ENCODE measurements around the gene FIGNL2.

DNA sequence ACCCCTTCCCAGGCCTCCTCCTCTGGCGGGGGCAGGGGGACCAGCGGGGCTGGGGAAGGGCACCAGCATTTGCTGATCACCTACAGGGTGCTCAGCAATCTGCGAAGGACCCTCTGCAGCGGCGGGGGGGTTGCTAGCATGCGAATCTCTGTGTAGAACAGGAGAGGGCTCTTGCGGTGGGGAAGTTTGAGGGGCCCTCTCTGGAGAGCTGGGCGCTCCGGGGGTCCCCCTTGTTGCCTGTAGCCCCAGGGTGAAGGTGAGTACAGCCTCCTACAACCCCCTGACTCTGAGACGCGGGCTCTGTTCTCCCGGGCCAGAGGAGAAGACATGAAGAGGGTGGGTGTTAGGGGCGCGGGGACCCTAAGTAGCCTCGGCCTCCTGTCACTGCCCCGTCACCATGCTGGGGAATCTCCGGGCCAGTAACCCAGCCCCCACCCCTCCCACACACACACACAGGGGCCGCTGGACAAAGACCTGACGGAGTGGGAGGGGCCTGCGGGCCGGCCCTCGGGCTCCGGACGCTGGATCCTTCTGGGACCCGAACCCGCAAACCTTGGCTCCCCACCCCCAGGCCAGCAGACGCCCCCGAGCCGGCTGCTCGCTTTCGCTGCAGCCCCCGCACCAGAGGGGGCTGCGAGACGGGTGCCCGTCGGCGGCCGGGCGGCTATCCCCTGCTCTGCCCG lies 734 bp downstream of the FIGNL2 start:
- TF ChIP-seq SMC3 (IDR thresholded peaks at IDR 0.05; ENCODE audit: low read depth, low read length) (no peak), POLR2A (IDR thresholded peaks at IDR 0.05; ENCODE audit: low read depth, low read length) (no peak), FOS (IDR thresholded peaks at IDR 0.05; ENCODE audit: low read depth, low read length) (no peak), MAFK (IDR thresholded peaks at IDR 0.05; ENCODE audit: low read depth, low read length) (no peak), RAD21 (IDR thresholded peaks at IDR 0.05; ENCODE audit: low read length) (no peak), ELK1 (IDR thresholded peaks at IDR 0.05; ENCODE audit: borderline replicate concordance, low read depth, low read length) (no peak), MXI1 (IDR thresholded peaks at IDR 0.05; ENCODE audit: borderline replicate concordance, low read depth, low read length) (no peak), RCOR1 (IDR thresholded peaks at IDR 0.05; ENCODE audit: insufficient replicate concordance, low read length) (no peak), MAZ (IDR thresholded peaks at IDR 0.05; ENCODE audit: borderline replicate concordance, low read depth, low read length) (no peak), NFE2L2 (IDR thresholded peaks at IDR 0.05; ENCODE audit: low read depth, low read length) (no peak), CHD1 (IDR thresholded peaks at IDR 0.05; ENCODE audit: low read depth, low read length) (no peak), BHLHE40 (IDR thresholded peaks at IDR 0.05; ENCODE audit: low read depth, low read length) (no peak)
- TF ChIP-seq, protein P1, sequence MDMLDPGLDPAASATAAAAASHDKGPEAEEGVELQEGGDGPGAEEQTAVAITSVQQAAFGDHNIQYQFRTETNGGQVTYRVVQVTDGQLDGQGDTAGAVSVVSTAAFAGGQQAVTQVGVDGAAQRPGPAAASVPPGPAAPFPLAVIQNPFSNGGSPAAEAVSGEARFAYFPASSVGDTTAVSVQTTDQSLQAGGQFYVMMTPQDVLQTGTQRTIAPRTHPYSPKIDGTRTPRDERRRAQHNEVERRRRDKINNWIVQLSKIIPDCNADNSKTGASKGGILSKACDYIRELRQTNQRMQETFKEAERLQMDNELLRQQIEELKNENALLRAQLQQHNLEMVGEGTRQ (IDR thresholded peaks at IDR 0.05; ENCODE audit: low read depth, low read length), result no peak
- TF ChIP-seq, protein P2, sequence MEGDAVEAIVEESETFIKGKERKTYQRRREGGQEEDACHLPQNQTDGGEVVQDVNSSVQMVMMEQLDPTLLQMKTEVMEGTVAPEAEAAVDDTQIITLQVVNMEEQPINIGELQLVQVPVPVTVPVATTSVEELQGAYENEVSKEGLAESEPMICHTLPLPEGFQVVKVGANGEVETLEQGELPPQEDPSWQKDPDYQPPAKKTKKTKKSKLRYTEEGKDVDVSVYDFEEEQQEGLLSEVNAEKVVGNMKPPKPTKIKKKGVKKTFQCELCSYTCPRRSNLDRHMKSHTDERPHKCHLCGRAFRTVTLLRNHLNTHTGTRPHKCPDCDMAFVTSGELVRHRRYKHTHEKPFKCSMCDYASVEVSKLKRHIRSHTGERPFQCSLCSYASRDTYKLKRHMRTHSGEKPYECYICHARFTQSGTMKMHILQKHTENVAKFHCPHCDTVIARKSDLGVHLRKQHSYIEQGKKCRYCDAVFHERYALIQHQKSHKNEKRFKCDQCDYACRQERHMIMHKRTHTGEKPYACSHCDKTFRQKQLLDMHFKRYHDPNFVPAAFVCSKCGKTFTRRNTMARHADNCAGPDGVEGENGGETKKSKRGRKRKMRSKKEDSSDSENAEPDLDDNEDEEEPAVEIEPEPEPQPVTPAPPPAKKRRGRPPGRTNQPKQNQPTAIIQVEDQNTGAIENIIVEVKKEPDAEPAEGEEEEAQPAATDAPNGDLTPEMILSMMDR (conservative IDR thresholded peaks at IDR 0.05; ENCODE audit: low read depth, low read length), result no peak

Data from IMR-90 (cell line).